Osteocyte (in vitro differentiated cells): ENCODE measurements around the gene SPIB. TPM values are rescaled to one million over a fixed set of nuclear protein-coding genes. Genes with fewer than 3 reads are reported as not detected.

Experiments used
- DNase-seq: peaks from one replicate; pipeline ENCODE4 v3.0.0; 2021; ENCODE audit warnings: mixed read lengths; ENCODE audit not compliant: unreplicated experiment; ENCODE audit errors: extremely low spot score
- H3K27ac Mint-ChIP-seq: one replicate; pipeline ENCODE4 v1.8.0; 2021; ENCODE audit warnings: mild to moderate bottlenecking, mixed read lengths; ENCODE audit not compliant: unreplicated experiment
- H3K27me3 Mint-ChIP-seq: one replicate; pipeline ENCODE4 v1.8.0; 2021; ENCODE audit warnings: mixed read lengths; ENCODE audit not compliant: unreplicated experiment
- H3K36me3 Mint-ChIP-seq: one replicate; pipeline ENCODE4 v1.8.0; 2021; ENCODE audit warnings: mixed read lengths; ENCODE audit not compliant: unreplicated experiment
- H3K4me1 Mint-ChIP-seq: one replicate; pipeline ENCODE4 v1.8.0; 2021; ENCODE audit warnings: mixed read lengths; ENCODE audit not compliant: unreplicated experiment
- H3K4me3 Mint-ChIP-seq: one replicate; pipeline ENCODE4 v1.8.0; 2021; ENCODE audit warnings: mild to moderate bottlenecking, moderate library complexity, mixed read lengths; ENCODE audit not compliant: unreplicated experiment
- H3K9me3 Mint-ChIP-seq: one replicate; pipeline ENCODE4 v1.8.0; 2021; ENCODE audit warnings: mixed read lengths; ENCODE audit not compliant: unreplicated experiment
- total RNA-seq: library from RNA; stranded (reverse); gene quantifications from 2 replicates; pipeline ENCODE4 v1.2.1, GENCODE V29; 2021
- TF ChIP-seq, protein P1 (sequence below): fragments of 200-600 bp; sonication (generic); IDR thresholded peaks from 2 replicates; pipeline ENCODE4 v1.5.0; 2021; ENCODE audit warnings: antibody characterized with exemption, mild to moderate bottlenecking, moderate library complexity

SPIB gene
- total RNA-seq, 1 donor from 2014 or later = not detected

DNA sequence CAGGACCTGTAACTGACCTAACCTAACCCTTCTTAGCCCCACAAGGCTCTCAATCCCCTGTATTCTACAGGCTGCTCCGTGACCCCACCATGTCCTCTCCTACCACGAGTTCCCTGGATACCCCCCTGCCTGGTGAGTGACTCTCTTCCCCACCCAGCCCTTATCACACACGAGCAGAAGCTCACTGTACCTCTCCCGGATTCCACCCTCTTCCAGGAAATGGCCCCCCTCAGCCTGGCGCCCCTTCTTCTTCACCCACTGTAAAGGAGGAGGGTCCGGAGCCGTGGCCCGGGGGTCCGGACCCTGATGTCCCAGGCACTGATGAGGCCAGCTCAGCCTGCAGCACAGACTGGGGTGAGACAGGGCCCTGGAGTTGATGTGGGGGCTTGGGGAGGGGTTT, 41.2 kb upstream of the SPIB start:
- TF ChIP-seq, protein P1, sequence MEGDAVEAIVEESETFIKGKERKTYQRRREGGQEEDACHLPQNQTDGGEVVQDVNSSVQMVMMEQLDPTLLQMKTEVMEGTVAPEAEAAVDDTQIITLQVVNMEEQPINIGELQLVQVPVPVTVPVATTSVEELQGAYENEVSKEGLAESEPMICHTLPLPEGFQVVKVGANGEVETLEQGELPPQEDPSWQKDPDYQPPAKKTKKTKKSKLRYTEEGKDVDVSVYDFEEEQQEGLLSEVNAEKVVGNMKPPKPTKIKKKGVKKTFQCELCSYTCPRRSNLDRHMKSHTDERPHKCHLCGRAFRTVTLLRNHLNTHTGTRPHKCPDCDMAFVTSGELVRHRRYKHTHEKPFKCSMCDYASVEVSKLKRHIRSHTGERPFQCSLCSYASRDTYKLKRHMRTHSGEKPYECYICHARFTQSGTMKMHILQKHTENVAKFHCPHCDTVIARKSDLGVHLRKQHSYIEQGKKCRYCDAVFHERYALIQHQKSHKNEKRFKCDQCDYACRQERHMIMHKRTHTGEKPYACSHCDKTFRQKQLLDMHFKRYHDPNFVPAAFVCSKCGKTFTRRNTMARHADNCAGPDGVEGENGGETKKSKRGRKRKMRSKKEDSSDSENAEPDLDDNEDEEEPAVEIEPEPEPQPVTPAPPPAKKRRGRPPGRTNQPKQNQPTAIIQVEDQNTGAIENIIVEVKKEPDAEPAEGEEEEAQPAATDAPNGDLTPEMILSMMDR = no peak
- Mint-ChIP-seq H3K4me3 (peak overlapping the region; percentile 60), H3K9me3 (no peaks in the 10 kb centered on the region), H3K4me1 (peaks cover 7% of the 10 kb centered on the region), H3K27ac (peak overlapping the region; percentile 38), H3K36me3 (peaks cover 28% of the 10 kb centered on the region), H3K27me3 (no peaks in the 10 kb centered on the region)
- DNase-seq = no peak

DNA sequence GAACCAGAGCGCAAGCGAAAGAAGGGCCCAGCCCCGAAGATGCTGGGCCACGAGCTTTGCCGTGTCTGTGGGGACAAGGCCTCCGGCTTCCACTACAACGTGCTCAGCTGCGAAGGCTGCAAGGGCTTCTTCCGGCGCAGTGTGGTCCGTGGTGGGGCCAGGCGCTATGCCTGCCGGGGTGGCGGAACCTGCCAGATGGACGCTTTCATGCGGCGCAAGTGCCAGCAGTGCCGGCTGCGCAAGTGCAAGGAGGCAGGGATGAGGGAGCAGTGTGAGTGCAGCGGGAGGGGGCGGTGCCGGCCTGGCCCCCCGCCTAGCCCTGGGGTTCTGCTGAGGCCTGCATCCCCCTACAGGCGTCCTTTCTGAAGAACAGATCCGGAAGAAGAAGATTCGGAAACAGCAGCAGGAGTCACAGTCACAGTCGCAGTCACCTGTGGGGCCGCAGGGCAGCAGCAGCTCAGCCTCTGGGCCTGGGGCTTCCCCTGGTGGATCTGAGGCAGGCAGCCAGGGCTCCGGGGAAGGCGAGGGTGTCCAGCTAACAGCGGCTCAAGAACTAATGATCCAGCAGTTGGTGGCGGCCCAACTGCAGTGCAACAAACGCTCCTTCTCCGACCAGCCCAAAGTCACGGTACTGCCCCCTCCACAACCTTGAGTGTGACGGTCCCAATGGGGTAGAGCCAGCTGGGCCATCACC, 40.4 kb upstream of the SPIB start:
- Mint-ChIP-seq H3K4me1 (peaks cover 9% of the 10 kb centered on the region), H3K9me3 (no peaks in the 10 kb centered on the region), H3K27ac (no peak overlapping the region), H3K27me3 (no peaks in the 10 kb centered on the region), H3K4me3 (no peak overlapping the region), H3K36me3 (peaks cover 28% of the 10 kb centered on the region)
- DNase-seq = no peak
- TF ChIP-seq, protein P1 = no peak

DNA sequence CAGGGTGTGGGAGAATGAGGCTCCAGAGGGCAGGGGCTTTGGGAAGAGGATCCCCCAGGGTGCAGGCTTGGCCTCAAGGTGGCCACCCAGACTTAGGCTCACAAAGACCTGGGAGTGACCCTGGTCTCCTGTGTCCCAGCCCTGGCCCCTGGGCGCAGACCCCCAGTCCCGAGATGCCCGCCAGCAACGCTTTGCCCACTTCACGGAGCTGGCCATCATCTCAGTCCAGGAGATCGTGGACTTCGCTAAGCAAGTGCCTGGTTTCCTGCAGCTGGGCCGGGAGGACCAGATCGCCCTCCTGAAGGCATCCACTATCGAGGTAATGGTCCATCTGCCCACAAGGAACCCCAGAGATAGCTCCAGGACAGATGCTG, 39.9 kb upstream of the SPIB start:
- Mint-ChIP-seq H3K36me3 (peaks cover 28% of the 10 kb centered on the region), H3K9me3 (no peaks in the 10 kb centered on the region), H3K27ac (no peak overlapping the region), H3K27me3 (no peaks in the 10 kb centered on the region), H3K4me3 (no peak overlapping the region), H3K4me1 (peaks cover 12% of the 10 kb centered on the region)
- no peak for DNase-seq
- TF ChIP-seq, protein P1 = no peak

DNA sequence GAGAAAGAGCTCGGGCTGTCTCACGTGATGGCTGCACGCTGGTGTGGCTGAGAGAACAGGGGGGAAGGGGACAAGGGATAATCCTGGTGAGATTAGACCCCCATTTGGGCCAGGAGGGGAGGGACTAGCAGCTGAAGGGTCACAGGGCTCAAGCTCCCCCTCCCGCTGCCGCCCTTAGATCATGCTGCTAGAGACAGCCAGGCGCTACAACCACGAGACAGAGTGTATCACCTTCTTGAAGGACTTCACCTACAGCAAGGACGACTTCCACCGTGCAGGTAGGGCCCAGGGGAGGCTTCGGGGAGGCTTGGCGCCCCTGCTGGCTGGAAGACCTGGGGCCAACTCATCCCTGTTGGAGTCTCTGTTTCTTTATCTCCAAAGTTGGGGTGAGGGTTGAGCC, 39.1 kb upstream of the SPIB start:
- Mint-ChIP-seq H3K27me3 (no peaks in the 10 kb centered on the region), H3K4me3 (no peak overlapping the region), H3K27ac (no peak overlapping the region), H3K4me1 (peaks cover 12% of the 10 kb centered on the region), H3K36me3 (peaks cover 28% of the 10 kb centered on the region), H3K9me3 (no peaks in the 10 kb centered on the region)
- DNase-seq = no peak
- TF ChIP-seq, protein P1 = no peak

DNA sequence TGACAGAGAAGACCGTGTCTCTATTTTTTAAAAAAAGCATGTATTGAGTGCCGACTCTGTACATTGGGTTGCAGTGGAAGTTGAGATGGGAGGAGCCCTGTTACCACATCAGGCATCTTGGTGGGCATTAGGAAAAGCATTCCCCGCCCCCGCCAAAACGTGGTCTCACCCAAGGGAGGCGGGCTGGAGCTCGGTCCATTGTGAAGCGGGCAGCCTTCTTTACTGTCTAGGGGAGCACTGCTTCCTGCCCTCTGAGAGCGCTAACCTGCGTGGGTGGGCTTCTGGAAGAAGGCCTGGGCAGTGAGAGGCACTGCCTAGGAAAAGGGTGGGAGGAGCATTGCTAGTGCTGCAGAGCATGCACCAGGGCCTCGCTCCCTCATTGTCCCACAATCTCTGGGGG, 38.6 kb upstream of the SPIB start:
- Mint-ChIP-seq H3K36me3 (peaks cover 28% of the 10 kb centered on the region), H3K27ac (no peak overlapping the region), H3K9me3 (no peaks in the 10 kb centered on the region), H3K4me3 (no peak overlapping the region), H3K27me3 (no peaks in the 10 kb centered on the region), H3K4me1 (peaks cover 18% of the 10 kb centered on the region)
- TF ChIP-seq, protein P1 = no peak
- no peak for DNase-seq
